AG04449 (cell line): ENCODE results near the gene SPATA6.
"Not testable (repeated sequence)": the region's sequence is repeated elsewhere in the genome, so short reads cannot be mapped to it uniquely, and the experiment has no call there.

Experiments
- CTCF ChIA-PET: fragments of 350-600 bp; formaldehyde crosslinking; extraction: SDS; loops from one replicate; lab custom pipeline; 2021; ENCODE audit warnings: antibody characterized with exemption; lab: Yijun Ruan, JAX
- POLR2A ChIA-PET: fragments of 400-600, 350-600 bp; formaldehyde crosslinking; extraction: SDS; loops from one replicate; lab custom pipeline; 2020; ENCODE audit warnings: antibody characterized with exemption, inconsistent platforms; lab: Yijun Ruan, JAX
- DNase-seq: peaks from one replicate; pipeline ENCODE4 v3.0.0-alpha.2; 2010; ENCODE audit warnings: low read depth, low spot score
- H3K4me3 ChIP-seq: 2 replicates; pipeline ENCODE4 v1.5.1; 2011; ENCODE audit warnings: low read depth, mild to moderate bottlenecking, control low read depth, low read length
- TF ChIP-seq, protein P1 (sequence below): IDR thresholded peaks from one replicate; pipeline ENCODE4 v1.5.1; 2011; ENCODE audit warnings: mild to moderate bottlenecking, moderate library complexity, low read length, control low read depth, inconsistent platforms; ENCODE audit not compliant: insufficient read depth; ENCODE audit errors: missing control alignments

The SPATA6 gene

DNA sequence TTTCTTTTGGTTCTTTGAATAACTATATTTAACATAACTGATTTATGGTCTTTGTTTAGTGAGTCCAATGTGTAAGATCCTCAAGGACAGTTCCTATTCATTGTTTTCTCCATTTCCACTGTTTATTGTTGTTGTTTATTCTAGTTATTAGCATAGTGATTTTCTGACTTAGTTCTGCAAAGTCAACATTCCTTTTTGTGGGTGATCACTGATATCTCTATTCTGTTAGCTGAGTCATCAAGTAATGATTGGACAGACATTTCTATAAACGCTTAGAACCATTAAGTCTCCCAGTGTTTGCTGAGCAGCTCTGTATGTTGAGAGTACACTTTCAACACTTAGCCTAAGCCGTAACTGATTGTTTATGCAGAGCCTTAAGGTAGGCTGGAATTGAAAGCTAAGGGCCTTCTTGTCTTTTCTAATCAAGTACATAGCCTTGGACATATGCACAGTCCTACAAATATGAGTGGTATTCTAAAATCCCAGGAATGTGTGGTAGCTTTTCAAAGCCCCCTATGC lies 162.4 kb downstream of the SPATA6 start:
- POLR2A ChIA-PET = no interaction called here
- DNase-seq = no peak
- TF ChIP-seq, protein P1, sequence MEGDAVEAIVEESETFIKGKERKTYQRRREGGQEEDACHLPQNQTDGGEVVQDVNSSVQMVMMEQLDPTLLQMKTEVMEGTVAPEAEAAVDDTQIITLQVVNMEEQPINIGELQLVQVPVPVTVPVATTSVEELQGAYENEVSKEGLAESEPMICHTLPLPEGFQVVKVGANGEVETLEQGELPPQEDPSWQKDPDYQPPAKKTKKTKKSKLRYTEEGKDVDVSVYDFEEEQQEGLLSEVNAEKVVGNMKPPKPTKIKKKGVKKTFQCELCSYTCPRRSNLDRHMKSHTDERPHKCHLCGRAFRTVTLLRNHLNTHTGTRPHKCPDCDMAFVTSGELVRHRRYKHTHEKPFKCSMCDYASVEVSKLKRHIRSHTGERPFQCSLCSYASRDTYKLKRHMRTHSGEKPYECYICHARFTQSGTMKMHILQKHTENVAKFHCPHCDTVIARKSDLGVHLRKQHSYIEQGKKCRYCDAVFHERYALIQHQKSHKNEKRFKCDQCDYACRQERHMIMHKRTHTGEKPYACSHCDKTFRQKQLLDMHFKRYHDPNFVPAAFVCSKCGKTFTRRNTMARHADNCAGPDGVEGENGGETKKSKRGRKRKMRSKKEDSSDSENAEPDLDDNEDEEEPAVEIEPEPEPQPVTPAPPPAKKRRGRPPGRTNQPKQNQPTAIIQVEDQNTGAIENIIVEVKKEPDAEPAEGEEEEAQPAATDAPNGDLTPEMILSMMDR = no peak
- no peak overlapping the region for H3K4me3 ChIP-seq
- CTCF ChIA-PET = no interaction called here

DNA sequence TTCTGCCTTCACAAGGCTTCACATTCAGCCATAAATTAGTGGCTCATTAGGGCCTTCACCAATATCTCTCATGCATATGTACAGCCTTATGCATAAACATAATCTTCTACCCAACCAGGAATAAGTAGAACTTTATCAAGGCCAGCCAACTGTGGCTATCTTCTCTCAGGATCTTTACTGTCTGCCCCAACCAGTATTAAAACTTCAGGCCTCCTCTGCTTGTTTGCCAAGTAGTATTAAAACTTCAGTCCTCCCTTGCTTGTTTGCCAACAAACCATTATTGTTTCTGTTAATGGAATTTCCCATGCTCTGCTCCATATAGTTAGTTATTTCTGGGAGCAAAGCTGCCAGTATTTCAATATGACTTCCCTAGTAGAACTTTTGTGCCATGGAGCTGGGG lies 169.4 kb downstream of the SPATA6 start:
- ChIA-PET CTCF (no interaction called here), POLR2A (no interaction called here)
- no peak overlapping the region for H3K4me3 ChIP-seq
- DNase-seq = no peak
- TF ChIP-seq, protein P1 = no peak

DNA sequence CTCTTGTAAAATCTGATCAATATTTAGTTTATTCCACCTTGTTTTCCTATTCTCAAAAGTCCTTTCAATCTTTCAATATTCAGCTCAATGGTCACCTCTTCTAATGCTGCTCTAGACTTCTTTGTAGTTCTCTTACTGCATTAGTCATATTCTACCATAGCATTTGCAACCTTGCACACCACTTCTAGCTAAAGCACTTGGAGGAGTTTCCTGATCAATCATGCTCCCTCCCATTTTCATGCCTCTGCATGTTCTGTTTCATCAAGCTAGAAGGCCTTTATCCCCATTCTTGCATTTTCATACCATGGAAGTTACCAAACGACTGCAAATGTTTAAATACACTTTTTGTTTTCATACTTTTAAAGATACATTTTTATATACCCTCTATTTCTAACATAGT lies 177.3 kb downstream of the SPATA6 start:
- no peak for DNase-seq
- TF ChIP-seq, protein P1 = no peak
- POLR2A ChIA-PET = no interaction called here
- CTCF ChIA-PET = no interaction called here
- no peak overlapping the region for H3K4me3 ChIP-seq

DNA sequence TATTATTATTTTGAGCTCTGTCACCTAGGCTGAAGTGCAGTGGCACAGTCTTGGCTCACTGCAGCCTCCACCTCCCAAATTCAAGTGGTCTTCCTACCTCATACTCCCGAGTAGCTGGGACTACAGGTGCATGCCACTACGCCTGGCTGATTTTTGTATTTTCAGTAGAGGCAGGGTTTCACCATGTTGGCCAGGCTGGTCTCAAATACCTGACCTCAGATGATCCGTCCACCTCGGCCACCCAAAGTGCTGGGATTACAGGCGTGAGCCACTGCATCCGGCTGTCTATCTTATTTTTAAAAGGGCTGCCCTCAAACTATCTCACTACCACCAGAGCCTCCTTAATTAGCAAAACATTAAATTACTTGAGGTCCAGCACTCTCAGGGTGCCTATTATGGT lies 177.9 kb downstream of the SPATA6 start:
- POLR2A ChIA-PET, CTCF ChIA-PET, H3K4me3 ChIP-seq, DNase-seq: not testable (repeated sequence)

DNA sequence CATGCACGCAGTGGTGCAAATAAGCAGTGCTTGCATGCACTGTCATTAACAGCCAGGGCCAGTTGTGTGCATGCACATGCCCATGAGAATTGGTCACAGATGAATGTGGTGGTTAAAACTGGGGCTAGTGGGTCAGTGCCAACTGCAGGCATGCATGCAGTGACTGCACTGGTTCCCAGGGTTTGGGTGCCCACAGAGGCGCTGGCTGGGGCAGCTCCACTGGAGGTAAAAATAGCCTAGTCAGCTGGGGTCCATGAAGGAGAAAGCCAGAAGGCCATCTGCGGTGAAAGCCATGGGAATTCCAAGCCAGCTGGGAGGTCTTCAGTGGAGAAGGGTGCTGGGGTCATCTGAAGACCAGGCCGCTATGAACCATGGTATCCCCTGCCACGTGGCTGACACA lies 179.3 kb downstream of the SPATA6 start:
- H3K4me3 ChIP-seq = no peak overlapping the region
- TF ChIP-seq, protein P1 = no peak
- POLR2A ChIA-PET = no interaction called here
- CTCF ChIA-PET = no interaction called here
- no peak for DNase-seq

DNA sequence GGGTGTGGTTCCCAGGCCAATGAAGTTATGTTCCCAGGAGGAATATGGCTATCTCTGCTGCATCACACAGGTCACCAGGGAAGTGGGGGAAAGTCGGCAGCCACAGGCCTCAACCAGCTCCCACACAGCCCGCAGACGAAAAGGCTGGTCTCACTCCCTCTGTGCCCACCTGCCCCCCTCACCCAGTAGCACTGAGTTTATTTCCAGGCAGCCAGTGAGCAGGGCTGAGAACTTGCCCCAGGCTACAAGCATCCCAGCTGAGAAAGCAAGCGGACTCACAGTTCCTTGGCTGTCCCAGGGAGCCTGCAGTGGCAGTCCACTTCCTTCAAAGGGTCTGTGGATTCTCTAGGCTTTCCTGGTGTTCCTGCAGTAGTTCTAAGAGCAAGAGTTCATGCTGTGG lies 180.6 kb downstream of the SPATA6 start:
- ChIA-PET CTCF (no interaction called here), POLR2A (no interaction called here)
- TF ChIP-seq, protein P1 = no peak
- no peak for DNase-seq
- H3K4me3 ChIP-seq = no peak overlapping the region

DNA sequence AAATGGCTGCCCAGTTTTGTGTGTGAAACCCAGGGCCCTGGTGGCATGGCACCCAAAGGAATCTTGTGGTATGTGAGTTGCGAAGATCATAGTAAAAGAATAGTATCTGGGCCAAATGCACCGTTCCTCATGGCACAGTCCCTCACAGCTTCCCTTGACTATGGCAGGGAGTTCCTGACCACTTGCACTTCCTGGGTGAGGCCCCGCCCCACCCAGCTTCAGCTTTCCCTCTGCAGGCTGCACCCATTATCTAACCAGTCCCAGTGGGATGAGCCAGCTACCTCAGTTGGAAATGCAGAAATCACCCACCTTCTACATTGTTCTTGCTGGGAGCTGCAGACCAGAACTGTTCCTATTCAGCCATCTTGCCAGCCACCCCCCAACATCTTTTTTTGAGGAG lies 186.5 kb downstream of the SPATA6 start:
- CTCF ChIA-PET = no interaction called here
- TF ChIP-seq, protein P1 = no peak
- DNase-seq = no peak
- H3K4me3 ChIP-seq = no peak overlapping the region
- POLR2A ChIA-PET = no interaction called here

DNA sequence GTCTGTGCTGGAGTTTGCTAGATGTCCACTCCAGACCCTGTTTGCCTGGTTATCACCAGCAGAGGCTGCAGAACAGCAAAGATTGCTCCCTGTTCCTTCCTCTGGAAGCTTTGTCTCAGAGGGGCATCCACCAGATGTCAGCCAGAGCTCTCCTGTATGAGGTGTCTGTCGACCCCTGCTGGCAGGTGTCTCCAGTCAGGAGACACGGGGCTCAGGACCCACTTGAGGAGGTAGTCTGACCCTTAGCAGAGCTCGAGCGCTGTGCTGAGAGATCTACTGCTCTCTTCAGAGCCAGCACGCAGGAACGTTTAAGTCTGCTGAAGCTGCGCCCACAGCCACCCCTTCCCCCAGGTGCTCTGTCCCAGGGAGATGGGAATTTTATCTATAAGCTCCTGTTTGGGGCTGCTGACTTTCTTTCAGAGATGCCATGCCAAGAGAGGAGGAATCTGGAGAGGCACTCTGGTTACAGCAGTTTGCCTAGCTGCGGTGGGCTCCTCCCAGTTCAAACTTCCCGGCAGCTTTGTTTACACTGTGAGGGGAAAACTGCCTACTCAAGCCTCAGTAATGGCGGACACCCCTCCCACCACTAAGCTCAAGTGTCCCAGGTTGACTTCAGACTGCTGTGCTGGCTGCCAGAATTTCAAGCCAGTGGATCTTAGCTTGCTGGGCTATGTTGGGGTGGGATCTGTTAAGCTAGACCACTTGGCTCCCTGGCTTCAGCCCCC lies 187.1 kb downstream of the SPATA6 start:
- POLR2A ChIA-PET, CTCF ChIA-PET, H3K4me3 ChIP-seq, DNase-seq: not testable (repeated sequence)

DNA sequence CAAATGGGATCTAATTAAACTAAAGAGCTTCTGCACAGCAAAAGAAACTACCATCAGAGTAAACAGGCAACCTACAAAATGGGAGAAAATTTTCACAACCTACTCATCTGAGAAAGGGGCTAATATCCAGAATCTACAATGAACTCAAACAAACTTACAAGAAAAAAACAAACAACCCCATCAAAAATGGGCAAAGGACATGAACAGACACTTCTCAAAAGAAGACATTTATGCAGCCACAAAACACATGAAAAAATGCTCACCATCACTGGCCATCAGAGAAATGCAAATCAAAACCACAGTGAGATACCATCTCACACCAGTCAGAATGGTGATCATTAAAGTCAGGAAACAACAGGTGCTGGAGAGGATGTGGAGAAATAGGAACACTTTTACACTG lies 189.7 kb downstream of the SPATA6 start:
- DNase-seq, H3K4me3 ChIP-seq, POLR2A ChIA-PET, CTCF ChIA-PET: not testable (repeated sequence)

DNA sequence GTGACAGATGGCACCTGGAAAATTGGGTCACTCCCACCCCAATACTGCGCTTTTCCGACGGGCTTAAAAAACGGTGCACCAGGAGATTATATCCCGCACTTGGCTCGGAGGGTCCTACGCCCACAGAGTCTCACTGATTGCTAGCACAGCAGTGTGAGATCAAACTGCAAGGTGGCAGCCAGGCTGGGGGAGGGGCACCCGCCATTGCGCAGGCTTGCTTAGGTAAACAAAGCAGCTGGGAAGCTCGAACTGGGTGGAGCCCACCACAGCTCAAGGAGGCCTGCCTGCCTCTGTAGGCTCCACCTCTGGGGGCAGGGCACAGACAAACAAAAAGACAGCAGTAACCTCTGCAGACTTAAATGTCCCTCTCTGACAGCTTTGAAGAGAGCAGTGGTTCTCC lies 194.6 kb downstream of the SPATA6 start:
- POLR2A ChIA-PET, DNase-seq, H3K4me3 ChIP-seq, CTCF ChIA-PET: not testable (repeated sequence)
